ENCODE results near the gene RNF220.
A peak's percentile ranks its signal among the peaks of the same experiment; 100 is the strongest.

GRCh38 chr1:44609412-44609767, 204.3 kb downstream of the RNF220 start:
- TF ChIP-seq CTCF (IDR thresholded peaks at IDR 0.05) (peak; percentile 53 to 78 (median 70)), POLR2A (IDR thresholded peaks at IDR 0.05) (no peak)

Data from uterus (tissue), 2 donors.